GM12801 (cell line): ENCODE results near the gene MYO1A.

Experiments
- CTCF ChIP-seq: IDR thresholded peaks from one replicate; pipeline ENCODE4 v1.5.1; 2011; ENCODE audit warnings: control low read depth; ENCODE audit not compliant: insufficient read length; ENCODE audit errors: extremely low read depth

MYO1A gene

GRCh38 chr12:57004651-57005050, 45.3 kb downstream of the MYO1A start:
- TF ChIP-seq CTCF = no peak

- TF ChIP-seq CTCF = no peak
Observed at GRCh38 chr12:57003395-57003794, 46.5 kb downstream of the MYO1A start.

- TF ChIP-seq CTCF = no peak
Observed at GRCh38 chr12:57001448-57001906, 48.5 kb downstream of the MYO1A start.

- TF ChIP-seq CTCF = no peak
Observed at GRCh38 chr12:57000393-57000792, 49.5 kb downstream of the MYO1A start.

- TF ChIP-seq CTCF = no peak
Observed at GRCh38 chr12:56999456-56999855, 50.5 kb downstream of the MYO1A start.

- TF ChIP-seq CTCF = no peak
Observed at GRCh38 chr12:56998981-56999380, 50.9 kb downstream of the MYO1A start.

- TF ChIP-seq CTCF = no peak
Observed at GRCh38 chr12:56998316-56998715, 51.6 kb downstream of the MYO1A start.

GRCh38 chr12:56996793-56997545, 53.0 kb downstream of the MYO1A start:
- no peak for TF ChIP-seq CTCF
